NCI-H2107 treated with DMSO at 0.1 percent for 48 hours (cell line): ENCODE measurements around the gene BCL3.
"Not testable (repeated sequence)": the region's sequence is repeated elsewhere in the genome, so short reads cannot be mapped to it uniquely, and the experiment has no call there.

Experiments
- DNase-seq: peaks from one replicate; lab custom pipeline; 2025; ENCODE audit not compliant: unreplicated experiment; lab: John Stamatoyannopoulos, UW

The BCL3 gene

GRCh38 chr19:44748426-44749254, at the start of gene BCL3:
TSS of gene BCL3 (plus strand) at chr19:44748708. CDS start at chr19:44748791, 83 bp downstream.
- DNase-seq, result no peak

- DNase-seq, result no peak
These were observed 48.0 kb upstream of the BCL3 start for GRCh38 chr19:44700547-44700946.

GRCh38 chr19:44701228-44701627, 47.3 kb upstream of the BCL3 start:
- DNase-seq, result no peak

GRCh38 chr19:44702551-44703176, 45.8 kb upstream of the BCL3 start:
- no peak for DNase-seq

GRCh38 chr19:44703336-44704078, 45.0 kb upstream of the BCL3 start:
- no peak for DNase-seq

- DNase-seq, result no peak
These were observed 43.5 kb upstream of the BCL3 start for GRCh38 chr19:44704982-44705381.

GRCh38 chr19:44705502-44706010, 43.0 kb upstream of the BCL3 start:
- DNase-seq, result no peak

- DNase-seq, result no peak
These were observed 41.8 kb upstream of the BCL3 start for GRCh38 chr19:44706506-44707236.

GRCh38 chr19:44707794-44708193, 40.7 kb upstream of the BCL3 start:
- DNase-seq, result no peak

GRCh38 chr19:44708940-44709339, 39.6 kb upstream of the BCL3 start:
- no peak for DNase-seq

GRCh38 chr19:44709434-44710266, 38.9 kb upstream of the BCL3 start:
- DNase-seq, result not testable (repeated sequence)

GRCh38 chr19:44710483-44710882, 38.0 kb upstream of the BCL3 start:
- DNase-seq, result no peak

- no peak for DNase-seq
These were observed 35.5 kb upstream of the BCL3 start for GRCh38 chr19:44712864-44713515.

GRCh38 chr19:44714597-44715169, 33.8 kb upstream of the BCL3 start:
- no peak for DNase-seq

GRCh38 chr19:44717603-44718002, 30.9 kb upstream of the BCL3 start:
- no peak for DNase-seq

GRCh38 chr19:44718441-44719261, 29.9 kb upstream of the BCL3 start:
- DNase-seq, result no peak

GRCh38 chr19:44719262-44719701, 29.2 kb upstream of the BCL3 start:
- no peak for DNase-seq

GRCh38 chr19:44720396-44720795, 28.1 kb upstream of the BCL3 start:
- DNase-seq, result not testable (repeated sequence)
